ENCODE results near the gene PAN2.
"Not testable (repeated sequence)": the region's sequence is repeated elsewhere in the genome, so short reads cannot be mapped to it uniquely, and the experiment has no call there.

The PAN2 gene

GRCh38 chr12:56358836-56359532, 25.2 kb upstream of the PAN2 start:
- peaks cover 22% of the 10 kb centered on the region for H3K36me3 Mint-ChIP-seq
- H3K9me3 Mint-ChIP-seq, result no peaks in the 10 kb centered on the region
- H3K4me3 Mint-ChIP-seq, result peak overlapping the region; percentile 94
- H3K4me1 Mint-ChIP-seq, result peaks cover 32% of the 10 kb centered on the region
- CTCF ChIA-PET, result interaction anchor here (0.8 to 3.0 kb wide), 8 partner anchors 14 to 163 kb away, joined by 3 to 21 read pairs (median 3); partner anchors contain the start of genes RBMS2 and TIMELESS
- peak; percentile 33 for DNase-seq
- peak overlapping the region; percentile 98 for H3K27ac Mint-ChIP-seq
- peaks cover 4% of the 10 kb centered on the region for H3K27me3 Mint-ChIP-seq

- DNase-seq, result no peak
- peaks cover 4% of the 10 kb centered on the region for H3K4me1 Mint-ChIP-seq
- no peaks in the 10 kb centered on the region for H3K27me3 Mint-ChIP-seq
- H3K27ac Mint-ChIP-seq, result no peak overlapping the region
- H3K36me3 Mint-ChIP-seq, result peaks cover 64% of the 10 kb centered on the region
- H3K9me3 Mint-ChIP-seq, result no peaks in the 10 kb centered on the region
- no peak overlapping the region for H3K4me3 Mint-ChIP-seq
- CTCF ChIA-PET, result no interaction called here
These were observed 17.5 kb upstream of the PAN2 start for GRCh38 chr12:56351325-56351724.

- CTCF ChIA-PET, result interaction anchor here (1.6 kb wide), 1 partner anchor 231 kb away, joined by 3 read pairs; no protein-coding TSS in a partner anchor
- H3K27me3 Mint-ChIP-seq, result no peaks in the 10 kb centered on the region
- DNase-seq, result no peak
- H3K27ac Mint-ChIP-seq, result no peak overlapping the region
- H3K36me3 Mint-ChIP-seq, result peaks cover 63% of the 10 kb centered on the region
- no peaks in the 10 kb centered on the region for H3K9me3 Mint-ChIP-seq
- peaks cover under 1% of the 10 kb centered on the region for H3K4me1 Mint-ChIP-seq
- H3K4me3 Mint-ChIP-seq, result no peak overlapping the region
These were observed 16.9 kb upstream of the PAN2 start for GRCh38 chr12:56350662-56351061.

GRCh38 chr12:56348776-56349175, 15.0 kb upstream of the PAN2 start:
- Mint-ChIP-seq H3K27me3 (no peaks in the 10 kb centered on the region), H3K9me3 (no peaks in the 10 kb centered on the region), H3K27ac (no peak overlapping the region), H3K4me3 (no peak overlapping the region), H3K4me1 (no peaks in the 10 kb centered on the region), H3K36me3 (peaks cover 61% of the 10 kb centered on the region)
- DNase-seq, result no peak
- CTCF ChIA-PET, result interaction anchor here (1.1 kb wide), 1 partner anchor 9 kb away, joined by 4 read pairs; no protein-coding TSS in a partner anchor

GRCh38 chr12:56347255-56347654, 13.5 kb upstream of the PAN2 start:
- not testable (repeated sequence) for H3K27me3 Mint-ChIP-seq, DNase-seq, H3K4me3 Mint-ChIP-seq, H3K27ac Mint-ChIP-seq, H3K4me1 Mint-ChIP-seq, H3K9me3 Mint-ChIP-seq
- CTCF ChIA-PET, result interaction anchor here (0.7 to 1.5 kb wide), 7 partner anchors 9 to 277 kb away, joined by 3 to 6 read pairs (median 4); partner anchors contain the start of genes COQ10A, IL23A and ZC3H10
- peaks cover 65% of the 10 kb centered on the region for H3K36me3 Mint-ChIP-seq

GRCh38 chr12:56346675-56347074, 12.9 kb upstream of the PAN2 start:
- CTCF ChIA-PET, result interaction anchor here (0.6 to 1.9 kb wide), 9 partner anchors 8 to 277 kb away, joined by 3 to 6 read pairs (median 4); partner anchors contain the start of genes APOF, COQ10A, IL23A and ZC3H10
- Mint-ChIP-seq H3K4me1 (no peaks in the 10 kb centered on the region), H3K27ac (no peak overlapping the region), H3K4me3 (no peak overlapping the region), H3K9me3 (no peaks in the 10 kb centered on the region), H3K36me3 (peaks cover 67% of the 10 kb centered on the region), H3K27me3 (no peaks in the 10 kb centered on the region)
- DNase-seq, result no peak

GRCh38 chr12:56342290-56342689, 8.5 kb upstream of the PAN2 start:
- not testable (repeated sequence) for H3K9me3 Mint-ChIP-seq, H3K4me3 Mint-ChIP-seq, H3K27me3 Mint-ChIP-seq, DNase-seq, H3K27ac Mint-ChIP-seq
- peaks cover 51% of the 10 kb centered on the region for H3K36me3 Mint-ChIP-seq
- CTCF ChIA-PET, result interaction anchor here (0.7 to 1.0 kb wide), 2 partner anchors 22 to 222 kb away, joined by 3 to 4 read pairs; no protein-coding TSS in a partner anchor
- H3K4me1 Mint-ChIP-seq, result peaks cover 35% of the 10 kb centered on the region

- DNase-seq, result no peak
- peak overlapping the region; percentile 24 for H3K27ac Mint-ChIP-seq
- H3K36me3 Mint-ChIP-seq, result peaks cover 45% of the 10 kb centered on the region
- CTCF ChIA-PET, result interaction anchor here (1.5 kb wide), 1 partner anchor 122 kb away, joined by 6 read pairs; no protein-coding TSS in a partner anchor
- no peaks in the 10 kb centered on the region for H3K9me3 Mint-ChIP-seq
- H3K4me1 Mint-ChIP-seq, result peaks cover 42% of the 10 kb centered on the region
- no peak overlapping the region for H3K4me3 Mint-ChIP-seq
- H3K27me3 Mint-ChIP-seq, result no peaks in the 10 kb centered on the region
These were observed 7.8 kb upstream of the PAN2 start for GRCh38 chr12:56341616-56342015.

- peak overlapping the region; percentile 89 for H3K4me3 Mint-ChIP-seq
- DNase-seq, result no peak
- peaks cover 30% of the 10 kb centered on the region for H3K36me3 Mint-ChIP-seq
- CTCF ChIA-PET, result interaction anchor here (1.2 to 2.4 kb wide), 2 partner anchors 20 to 125 kb away, joined by 3 to 8 read pairs; no protein-coding TSS in a partner anchor
- peaks cover 52% of the 10 kb centered on the region for H3K4me1 Mint-ChIP-seq
- no peaks in the 10 kb centered on the region for H3K9me3 Mint-ChIP-seq
- peak overlapping the region; percentile 99 for H3K27ac Mint-ChIP-seq
- no peaks in the 10 kb centered on the region for H3K27me3 Mint-ChIP-seq
These were observed 5.3 kb upstream of the PAN2 start for GRCh38 chr12:56339158-56339422.

- DNase-seq, result peak; percentile 87
- CTCF ChIA-PET, result interaction anchor here (0.7 to 2.4 kb wide), 4 partner anchors 8 to 125 kb away, joined by 3 to 8 read pairs (median 4); no protein-coding TSS in a partner anchor
- peaks cover 52% of the 10 kb centered on the region for H3K4me1 Mint-ChIP-seq
These were observed 4.7 kb upstream of the PAN2 start, which contains the start of gene IL23A for GRCh38 chr12:56338308-56339157. IL23A (plus strand) TSS chr12:56338884; CDS start chr12:56339045, 161 bp downstream.

GRCh38 chr12:56337753-56338251, 4.0 kb upstream of the PAN2 start:
- Mint-ChIP-seq H3K27ac (peak overlapping the region; percentile 99), H3K4me3 (peak overlapping the region; percentile 55), H3K36me3 (peaks cover 21% of the 10 kb centered on the region), H3K27me3 (no peaks in the 10 kb centered on the region), H3K4me1 (peaks cover 59% of the 10 kb centered on the region), H3K9me3 (no peaks in the 10 kb centered on the region)
- no peak for DNase-seq
- CTCF ChIA-PET, result interaction anchor here (1.3 to 2.4 kb wide), 2 partner anchors 20 to 126 kb away, joined by 3 to 8 read pairs; no protein-coding TSS in a partner anchor

More at GRCh38 chr12:56338308-56339157, 4.7 kb upstream of the PAN2 start, which contains the start of gene IL23A:
- no peaks in the 10 kb centered on the region for H3K27me3 Mint-ChIP-seq
- peak within 1 kb of the TSS; percentile 99 for H3K27ac Mint-ChIP-seq
- H3K4me3 Mint-ChIP-seq, result peak within 1 kb of the TSS; percentile 89
- no peaks in the 10 kb centered on the region for H3K9me3 Mint-ChIP-seq
- H3K36me3 Mint-ChIP-seq, result peaks cover 25% of the 10 kb centered on the region

GRCh38 chr12:56336361-56337167, 2.8 kb upstream of the PAN2 start:
- no peak for DNase-seq
- Mint-ChIP-seq H3K4me3 (no peak overlapping the region), H3K4me1 (peaks cover 67% of the 10 kb centered on the region), H3K9me3 (no peaks in the 10 kb centered on the region), H3K27ac (peak overlapping the region; percentile 54), H3K27me3 (no peaks in the 10 kb centered on the region), H3K36me3 (peaks cover 22% of the 10 kb centered on the region)
- CTCF ChIA-PET, result interaction anchor here (1.3 kb wide), 1 partner anchor 19 kb away, joined by 3 read pairs; no protein-coding TSS in a partner anchor

- Mint-ChIP-seq H3K4me1 (peaks cover 68% of the 10 kb centered on the region), H3K36me3 (peaks cover 16% of the 10 kb centered on the region), H3K4me3 (peak overlapping the region; percentile 33)
- not testable (repeated sequence) for H3K9me3 Mint-ChIP-seq, H3K27me3 Mint-ChIP-seq, H3K27ac Mint-ChIP-seq, DNase-seq
- CTCF ChIA-PET, result interaction anchor here (0.7 kb wide), 1 partner anchor 117 kb away, joined by 3 read pairs; no protein-coding TSS in a partner anchor
These were observed 1.7 kb upstream of the PAN2 start for GRCh38 chr12:56335527-56335926.

All from activated naive CD4-positive, alpha-beta T cell treated with anti-CD3 and anti-CD28 coated beads, Interleukin-2, amount 10 ng/mL, durations not matched to agents 7 days and 5 days (primary cell).